GM12878 (cell line): Measurements from ENCODE around the gene SNRK. TPM values are rescaled to one million over a fixed set of nuclear protein-coding genes. Genes with fewer than 3 reads are reported as not detected.

ENCODE experiments used
- ATAC-seq: fragments of 200-7000 bp; cut with Tn5 transposase; 3 replicates; pipeline ENCODE4 v1.9.1; 2020; ENCODE audit warnings: mild to moderate bottlenecking, moderate library complexity
- BruUV-seq: library from RNA; stranded (reverse); fragments of 400-500 nt; replicated peaks from 2 replicates; lab custom pipeline; 2021; lab: Mats Ljungman, UMichigan
- CTCF ChIA-PET: fragments of 300-600 bp; sonication (Branson Sonifier 250); formaldehyde crosslinking; extraction: SDS; loops from one replicate; lab custom pipeline; 2021; ENCODE audit warnings: inconsistent platforms; lab: Yijun Ruan, JAX
- POLR2A ChIA-PET: fragments of 350-600 bp; formaldehyde crosslinking; extraction: SDS; loops from one replicate; lab custom pipeline; 2021; ENCODE audit warnings: inconsistent platforms; lab: Charles Lee
- RAD21 ChIA-PET: fragments of 300-600 bp; sonication (Branson Sonifier 250); formaldehyde crosslinking; loops from one replicate; lab custom pipeline; 2023; ENCODE audit warnings: antibody characterized with exemption; ENCODE audit not compliant: unreplicated experiment; lab: Charles Lee
- SMC1A ChIA-PET: fragments of 300-600 bp; sonication (Branson Sonifier 250); formaldehyde crosslinking; loops from one replicate; lab custom pipeline; 2023; ENCODE audit not compliant: unreplicated experiment, uncharacterized antibody; lab: Charles Lee
- DNase-seq: peaks from one replicate; pipeline ENCODE4 v3.0.0-alpha.2; 2011; ENCODE audit warnings: low read depth, low spot score
- FAIRE-seq: peaks from 3 replicates; lab custom pipeline; 2011; peaks lifted over from hg19 to GRCh38; lab: Jason Lieb, UNC
- H2AFZ ChIP-seq: 2 replicates; pipeline ENCODE4 v1.6.0; 2011; ENCODE audit warnings: low read depth, low read length, control low read depth; ENCODE audit not compliant: control insufficient read depth
- H3K27ac ChIP-seq: 2 replicates; pipeline ENCODE4 v1.5.1; 2011; ENCODE audit warnings: control low read depth; ENCODE audit not compliant: control insufficient read depth, insufficient read depth
- H3K27me3 ChIP-seq, 2 experiments: replicated peaks in 1 of 2; 2 replicates each; pipeline versions ENCODE4 v1.6.0 to v1.6.1; 2011; ENCODE audit warnings: low read length in 1 of 2; ENCODE audit not compliant: control insufficient read depth in 2 of 2, insufficient read depth in 2 of 2
- H3K36me3 ChIP-seq, 2 experiments: 2 replicates each; pipeline ENCODE4 v1.5.1; 2011; ENCODE audit warnings: low read length in 1 of 2; ENCODE audit not compliant: control insufficient read depth in 2 of 2, insufficient read depth in 2 of 2
- H3K4me1 ChIP-seq: 2 replicates; pipeline ENCODE4 v1.6.1; 2011; ENCODE audit warnings: mild to moderate bottlenecking, low read length, moderate library complexity, mixed read lengths; ENCODE audit not compliant: control insufficient read depth, insufficient read depth
- H3K4me2 ChIP-seq: 2 replicates; pipeline ENCODE4 v1.6.0; 2011; ENCODE audit warnings: control low read depth; ENCODE audit not compliant: control insufficient read depth, insufficient read depth
- H3K4me3 ChIP-seq: fragments of 200-600 bp; sonication (generic); 2 replicates; pipeline ENCODE4 v1.5.1; 2016
- H3K79me2 ChIP-seq: 2 replicates; pipeline ENCODE4 v1.6.0; 2011; ENCODE audit warnings: low read length; ENCODE audit not compliant: control insufficient read depth, insufficient read depth
- H3K9ac ChIP-seq: 2 replicates; pipeline ENCODE4 v1.8.0; 2011; ENCODE audit warnings: low read length, control low read depth, mixed read lengths; ENCODE audit not compliant: control insufficient read depth, insufficient read depth
- H3K9me3 ChIP-seq: replicated peaks from 3 replicates; pipeline ENCODE4 v1.5.1; 2011; ENCODE audit warnings: mild to moderate bottlenecking, low read length; ENCODE audit not compliant: control insufficient read depth, insufficient read depth
- H4K20me1 ChIP-seq: 2 replicates; pipeline ENCODE4 v1.6.0; 2011; ENCODE audit not compliant: control insufficient read depth, insufficient read depth
- IKZF1 ChIP-seq: fragments of 450-650 bp; conservative IDR thresholded peaks from 2 replicates; pipeline ENCODE4 v1.6.1; 2017; ENCODE audit warnings: antibody characterized with exemption, mild to moderate bottlenecking
- RFX5 ChIP-seq: IDR thresholded peaks from 2 replicates; pipeline ENCODE4 v1.6.1; 2011; ENCODE audit warnings: low read depth, low read length, improper control_type of control experiment
- USF2 ChIP-seq: IDR thresholded peaks from 2 replicates; pipeline ENCODE4 v1.6.1; 2011; ENCODE audit warnings: low read depth, low read length, improper control_type of control experiment, borderline replicate concordance
- ZBTB11 ChIP-seq: fragments of 450-650 bp; formaldehyde crosslinking; IDR thresholded peaks from 2 replicates; pipeline ENCODE4 v1.5.0; 2022; ENCODE audit warnings: mild to moderate bottlenecking, missing genetic modification characterization
- ZSCAN29 ChIP-seq: fragments of 450-650 bp; IDR thresholded peaks from 2 replicates; pipeline ENCODE4 v1.6.1; 2017; ENCODE audit warnings: mild to moderate bottlenecking, moderate library complexity
- WGBS: methylation state at CpG from one replicate; pipeline ENCODE4 v1.1.6; 2016; ENCODE audit warnings: low lambda C conversion rate; ENCODE audit not compliant: insufficient replicate concordance, insufficient coverage; ENCODE audit errors: missing lambda C conversion rate; 5-methylcytosine and 5-hydroxymethylcytosine counted together
- in situ Hi-C: fragments of 300-500 bp; cut with MboI; formaldehyde crosslinking; loops from 9 replicates; pipeline ENCODE4 v1.14.3; 2018; ENCODE audit warnings: mixed read lengths
- intact Hi-C: fragments of 100-400 bp; cut with micrococcal nuclease; formaldehyde crosslinking; loops from one replicate; pipeline ENCODE4 v1.14.2; 2022; ENCODE audit not compliant: unreplicated experiment
- polyA plus RNA-seq, 11 experiments: library from polyadenylated mRNA; depleted of rRNA in 4 of 11; unstranded in 6 of 11; stranded (reverse) in 5 of 11; fragments of >200 nt; fragmentation: Nextera tagmentation in 4 of 11; fragmentation: Illumina TruSeq in 1 of 11; extraction: Ambion mirVana in 4 of 11; extraction: Trizol in 1 of 11; gene quantifications; 1 replicate in 1 of 11; 2 replicates in 10 of 11; pipeline versions ENCODE4 v1.2.1 to v1.2.3, GENCODE V29; 2011 to 2016; ENCODE audit warnings: inconsistent platforms in 2 of 11, missing spikeins in 2 of 11, low read depth in 1 of 11
- total RNA-seq, 4 experiments: library from RNA; depleted of rRNA in 3 of 4; stranded (reverse); fragments of >200 nt in 3 of 4; fragmentation: Illumina TruSeq in 1 of 4; extraction: Trizol in 1 of 4; gene quantifications; 2 replicates each; pipeline versions ENCODE4 v1.2.1 to v1.2.3, GENCODE V29; 2013 to 2021
- TF ChIP-seq, protein P1 (sequence below): fragments of 450-650 bp; IDR thresholded peaks from 2 replicates; pipeline ENCODE4 v1.6.1; 2017; ENCODE audit warnings: mild to moderate bottlenecking
- TF ChIP-seq, protein P2 (sequence below): fragments of 450-650 bp; conservative IDR thresholded peaks from 2 replicates; pipeline ENCODE4 v1.6.1; 2017; ENCODE audit warnings: mild to moderate bottlenecking, moderate library complexity

Gene SNRK
- total and polyA plus RNA-seq, 10 of the 15 experiments (the other 5 are each of a cell fraction or from before 2014, with no cell fraction given), result 1.6 to 12.1 (median 7.6) TPM

DNA sequence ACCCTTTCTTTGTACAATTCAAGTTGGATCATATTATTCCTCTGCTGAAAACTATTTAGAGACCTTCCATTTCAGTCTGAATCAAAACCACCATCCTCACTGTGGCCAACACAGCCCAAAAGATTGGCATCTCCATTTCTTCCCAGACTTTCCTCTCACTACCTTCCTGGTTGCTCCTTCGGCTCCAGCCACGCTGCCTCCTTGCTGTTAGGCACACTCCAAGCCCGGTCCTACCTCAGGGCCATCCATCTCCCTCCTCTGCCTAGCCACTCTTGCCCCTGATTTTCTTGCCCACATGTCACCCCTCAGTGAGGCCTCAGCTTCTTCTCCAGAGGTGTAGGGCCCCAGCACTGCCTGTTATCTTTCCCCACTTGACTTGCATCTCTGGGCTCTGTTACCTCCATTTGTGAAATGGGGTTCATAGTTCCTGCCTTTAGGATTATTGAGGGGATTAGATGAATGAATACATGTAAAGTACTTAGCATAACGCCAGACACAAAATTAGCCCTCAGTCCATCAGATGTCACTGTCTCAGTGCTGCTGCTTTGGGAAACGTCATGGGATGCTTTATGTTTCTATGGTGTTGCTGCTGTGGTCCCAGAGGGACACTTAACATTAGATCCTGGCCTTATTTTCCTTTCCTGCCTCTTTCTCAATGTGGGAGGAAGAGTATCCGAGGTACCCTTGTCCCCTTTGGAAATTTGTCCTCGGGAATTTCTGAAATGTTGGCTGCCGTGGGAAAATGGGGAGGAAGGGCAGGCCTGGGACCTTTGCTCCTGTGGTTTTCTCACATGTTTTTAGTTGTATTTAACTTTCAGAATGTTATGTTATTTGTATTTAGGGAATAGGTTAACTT is 31.3 kb downstream of the SNRK start (continued):
- TF ChIP-seq, protein P1, sequence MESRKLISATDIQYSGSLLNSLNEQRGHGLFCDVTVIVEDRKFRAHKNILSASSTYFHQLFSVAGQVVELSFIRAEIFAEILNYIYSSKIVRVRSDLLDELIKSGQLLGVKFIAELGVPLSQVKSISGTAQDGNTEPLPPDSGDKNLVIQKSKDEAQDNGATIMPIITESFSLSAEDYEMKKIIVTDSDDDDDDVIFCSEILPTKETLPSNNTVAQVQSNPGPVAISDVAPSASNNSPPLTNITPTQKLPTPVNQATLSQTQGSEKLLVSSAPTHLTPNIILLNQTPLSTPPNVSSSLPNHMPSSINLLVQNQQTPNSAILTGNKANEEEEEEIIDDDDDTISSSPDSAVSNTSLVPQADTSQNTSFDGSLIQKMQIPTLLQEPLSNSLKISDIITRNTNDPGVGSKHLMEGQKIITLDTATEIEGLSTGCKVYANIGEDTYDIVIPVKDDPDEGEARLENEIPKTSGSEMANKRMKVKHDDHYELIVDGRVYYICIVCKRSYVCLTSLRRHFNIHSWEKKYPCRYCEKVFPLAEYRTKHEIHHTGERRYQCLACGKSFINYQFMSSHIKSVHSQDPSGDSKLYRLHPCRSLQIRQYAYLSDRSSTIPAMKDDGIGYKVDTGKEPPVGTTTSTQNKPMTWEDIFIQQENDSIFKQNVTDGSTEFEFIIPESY, result no peak
- TF ChIP-seq ZSCAN29, result no peak
- TF ChIP-seq, protein P2, sequence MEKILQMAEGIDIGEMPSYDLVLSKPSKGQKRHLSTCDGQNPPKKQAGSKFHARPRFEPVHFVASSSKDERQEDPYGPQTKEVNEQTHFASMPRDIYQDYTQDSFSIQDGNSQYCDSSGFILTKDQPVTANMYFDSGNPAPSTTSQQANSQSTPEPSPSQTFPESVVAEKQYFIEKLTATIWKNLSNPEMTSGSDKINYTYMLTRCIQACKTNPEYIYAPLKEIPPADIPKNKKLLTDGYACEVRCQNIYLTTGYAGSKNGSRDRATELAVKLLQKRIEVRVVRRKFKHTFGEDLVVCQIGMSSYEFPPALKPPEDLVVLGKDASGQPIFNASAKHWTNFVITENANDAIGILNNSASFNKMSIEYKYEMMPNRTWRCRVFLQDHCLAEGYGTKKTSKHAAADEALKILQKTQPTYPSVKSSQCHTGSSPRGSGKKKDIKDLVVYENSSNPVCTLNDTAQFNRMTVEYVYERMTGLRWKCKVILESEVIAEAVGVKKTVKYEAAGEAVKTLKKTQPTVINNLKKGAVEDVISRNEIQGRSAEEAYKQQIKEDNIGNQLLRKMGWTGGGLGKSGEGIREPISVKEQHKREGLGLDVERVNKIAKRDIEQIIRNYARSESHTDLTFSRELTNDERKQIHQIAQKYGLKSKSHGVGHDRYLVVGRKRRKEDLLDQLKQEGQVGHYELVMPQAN, result no peak

- Histone ChIP-seq H3K4me3 (no peak overlapping the region), H3K27ac (no peak overlapping the region), H3K27me3 (no peaks in the 10 kb centered on the region), H4K20me1 (no peaks in the 10 kb centered on the region), H3K4me2 (no peak overlapping the region), H3K36me3 (no peaks in the 10 kb centered on the region), H3K4me1 (no peaks in the 10 kb centered on the region), H3K9ac (no peak overlapping the region), H3K9me3 (peaks cover 2% of the 10 kb centered on the region; the same call in 2 of the 3 replicates), H2AFZ (no peak overlapping the region), H3K79me2 (no peaks in the 10 kb centered on the region; the same call in 1 of the 2 replicates)
- intact Hi-C loops, result no loop called here
- DNase-seq (no peak), ATAC-seq (no peak), FAIRE-seq (no peak)
- ChIA-PET RAD21 (no interaction called here), SMC1A (interaction anchor here (0.6 to 1.9 kb wide), 4 partner anchors 8 to 535 kb away, joined by 3 to 6 read pairs (median 3); no protein-coding TSS in a partner anchor), CTCF (no interaction called here), POLR2A (no interaction called here)
- WGBS, result 88% methylated on average over 6 of the region's 6 CpGs
- BruUV-seq, result no TSS peak
- in situ Hi-C loops, result no loop called here
- TF ChIP-seq IKZF1 (no peak), ZBTB11 (CRISPR knock-in tag) (no peak), RFX5 (no peak), USF2 (no peak)
These were observed 33.0 kb downstream of the SNRK start for GRCh38 chr3:43319376-43319775.
